ENCODE results near the gene TAS2R40. TPM values are rescaled to one million over a fixed set of nuclear protein-coding genes. Genes with fewer than 3 reads are reported as not detected.

The TAS2R40 gene
- not detected for polyA plus RNA-seq (2013, experiment 1 of 2)
- not detected for polyA plus RNA-seq (2013, experiment 2 of 2)

GRCh38 chr7:143221737-143222136 is at the start of gene TAS2R40:
Gene TAS2R40 (plus strand): TSS chr7:143222037. CDS start chr7:143222079, 42 bp downstream.
- H2BK12ac ChIP-seq (ENCODE audit: low read length): no peak within 1 kb of the TSS
- no peaks in the 10 kb centered on the region for H3K79me1 ChIP-seq (ENCODE audit: low read depth, low read length)
- no peak within 1 kb of the TSS for H2AFZ ChIP-seq (ENCODE audit: low read length)
- H3K9me3 ChIP-seq (replicated peaks in 1 of 2; ENCODE audit: control insufficient read depth in 2 of 2, insufficient read depth in 1 of 2, low read depth in 1 of 2, low read length in 2 of 2): no peaks in the 10 kb centered on the region
- H4K91ac ChIP-seq (ENCODE audit: low read depth, low read length, poor library complexity): no peak within 1 kb of the TSS
- no peaks in the 10 kb centered on the region for H3K4me1 ChIP-seq (ENCODE audit: control insufficient read depth in 2 of 2, insufficient read depth in 1 of 2, low read depth in 1 of 2, low read length in 2 of 2)
- WGBS, 2 donors (ENCODE audit: extremely low coverage in 2 of 2, insufficient read length in 2 of 2, insufficient replicate concordance in 1 of 2): no CpG with 5 or more reads among the region's 3 CpGs
- no peak within 1 kb of the TSS for H3K9ac ChIP-seq (ENCODE audit: low read depth, low read length, poor library complexity)
- H2BK5ac ChIP-seq (ENCODE audit: low read length): no peak within 1 kb of the TSS
- no peak within 1 kb of the TSS for H4K8ac ChIP-seq (ENCODE audit: low read depth, low read length)
- peaks cover 0 to 10% (median 0%) of the 10 kb centered on the region in 3 experiments for H3K27me3 ChIP-seq (ENCODE audit: control insufficient read depth in 3 of 3, insufficient read depth in 3 of 3, low read depth in 1 of 3, low read length in 3 of 3)
- no peaks in the 10 kb centered on the region for H3K36me3 ChIP-seq (replicated peaks in 1 of 2; ENCODE audit: control insufficient read depth in 2 of 2, insufficient read depth in 2 of 2, low read length in 2 of 2)
- H3K18ac ChIP-seq (ENCODE audit: low read length): no peak within 1 kb of the TSS
- H2AK5ac ChIP-seq (ENCODE audit: low read depth, low read length): no peak within 1 kb of the TSS
- no peak within 1 kb of the TSS for H3K4me3 ChIP-seq (ENCODE audit: low read length in 2 of 2)
- no peak within 1 kb of the TSS for H2BK15ac ChIP-seq (ENCODE audit: low read length)
- H3K23ac ChIP-seq (ENCODE audit: low read depth, low read length, poor library complexity): no peak within 1 kb of the TSS
- H3K4me2 ChIP-seq (ENCODE audit: insufficient read depth, low read length, poor library complexity, severe bottlenecking): no peak within 1 kb of the TSS
- no peak for DNase-seq (ENCODE audit: low spot score)
- H3K14ac ChIP-seq (ENCODE audit: low read length): no peak within 1 kb of the TSS
- no peak within 1 kb of the TSS for H3K27ac ChIP-seq (replicated peaks; ENCODE audit: low read length)
- no peak within 1 kb of the TSS for H3K4ac ChIP-seq (ENCODE audit: low read length)
- H2BK120ac ChIP-seq (ENCODE audit: low read depth, low read length): no peak within 1 kb of the TSS

- Histone ChIP-seq H2BK12ac (ENCODE audit: low read length) (no peak overlapping the region), H3K4me1 (ENCODE audit: control insufficient read depth in 2 of 2, insufficient read depth in 1 of 2, low read depth in 1 of 2, low read length in 2 of 2) (no peaks in the 10 kb centered on the region), H3K9me3 (replicated peaks in 1 of 2; ENCODE audit: control insufficient read depth in 2 of 2, insufficient read depth in 1 of 2, low read depth in 1 of 2, low read length in 2 of 2) (no peaks in the 10 kb centered on the region), H3K23ac (ENCODE audit: low read depth, low read length, poor library complexity) (no peak overlapping the region), H3K27ac (replicated peaks; ENCODE audit: low read length) (no peak overlapping the region), H2BK120ac (ENCODE audit: low read depth, low read length) (no peak overlapping the region), H2AFZ (ENCODE audit: low read length) (no peak overlapping the region), H2AK5ac (ENCODE audit: low read depth, low read length) (no peak overlapping the region), H3K27me3 (ENCODE audit: control insufficient read depth in 3 of 3, insufficient read depth in 3 of 3, low read depth in 1 of 3, low read length in 3 of 3) (no peaks in the 10 kb centered on the region), H3K4me3 (ENCODE audit: low read length in 2 of 2) (no peak overlapping the region), H3K36me3 (replicated peaks in 1 of 2; ENCODE audit: control insufficient read depth in 2 of 2, insufficient read depth in 2 of 2, low read length in 2 of 2) (no peaks in the 10 kb centered on the region), H3K9ac (ENCODE audit: low read depth, low read length, poor library complexity) (no peak overlapping the region), H3K4ac (ENCODE audit: low read length) (no peak overlapping the region), H4K91ac (ENCODE audit: low read depth, low read length, poor library complexity) (no peak overlapping the region), H2BK15ac (ENCODE audit: low read length) (no peak overlapping the region), H3K79me1 (ENCODE audit: low read depth, low read length) (no peaks in the 10 kb centered on the region), H3K18ac (ENCODE audit: low read length) (no peak overlapping the region), H4K8ac (ENCODE audit: low read depth, low read length) (no peak overlapping the region), H2BK5ac (ENCODE audit: low read length) (no peak overlapping the region), H3K14ac (ENCODE audit: low read length) (no peak overlapping the region), H3K4me2 (ENCODE audit: insufficient read depth, low read length, poor library complexity, severe bottlenecking) (no peak overlapping the region)
- DNase-seq (ENCODE audit: low spot score): no peak
- no CpG with 5 or more reads among the region's 4 CpGs for WGBS, 2 donors (ENCODE audit: extremely low coverage in 2 of 2, insufficient read length in 2 of 2, insufficient replicate concordance in 1 of 2)
These were observed 49.5 kb upstream of the TAS2R40 start for GRCh38 chr7:143172354-143172753.

DNA sequence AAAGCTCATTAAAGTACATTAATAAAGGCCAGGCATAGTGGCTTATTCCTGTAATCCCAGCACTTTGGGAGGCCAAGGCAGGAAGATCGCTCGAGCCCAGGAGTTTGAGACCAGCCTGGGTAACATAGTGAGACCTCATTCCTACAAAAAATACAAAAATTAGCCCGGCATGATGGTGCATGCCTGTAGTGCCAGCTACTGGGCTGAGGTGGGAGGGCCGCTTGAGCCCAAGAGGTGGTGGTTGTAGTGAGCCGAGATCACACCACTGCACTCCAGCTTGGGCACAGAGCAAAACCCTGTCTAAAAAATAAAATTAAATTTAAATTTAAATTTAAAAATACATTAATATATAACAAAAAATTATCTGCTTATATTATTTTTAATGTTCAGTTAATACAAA is 45.7 kb upstream of the TAS2R40 start:
- Histone ChIP-seq H2AK5ac (ENCODE audit: low read depth, low read length) (no peak overlapping the region), H2AFZ (ENCODE audit: low read length) (no peak overlapping the region), H3K9ac (ENCODE audit: low read depth, low read length, poor library complexity) (no peak overlapping the region), H3K18ac (ENCODE audit: low read length) (no peak overlapping the region), H2BK15ac (ENCODE audit: low read length) (no peak overlapping the region), H3K79me1 (ENCODE audit: low read depth, low read length) (no peaks in the 10 kb centered on the region), H3K27me3 (ENCODE audit: control insufficient read depth in 3 of 3, insufficient read depth in 3 of 3, low read depth in 1 of 3, low read length in 3 of 3) (no peaks in the 10 kb centered on the region), H3K4me1 (ENCODE audit: control insufficient read depth in 2 of 2, insufficient read depth in 1 of 2, low read depth in 1 of 2, low read length in 2 of 2) (no peaks in the 10 kb centered on the region), H3K27ac (replicated peaks; ENCODE audit: low read length) (no peak overlapping the region), H3K9me3 (replicated peaks in 1 of 2; ENCODE audit: control insufficient read depth in 2 of 2, insufficient read depth in 1 of 2, low read depth in 1 of 2, low read length in 2 of 2) (no peaks in the 10 kb centered on the region), H2BK120ac (ENCODE audit: low read depth, low read length) (no peak overlapping the region), H4K8ac (ENCODE audit: low read depth, low read length) (no peak overlapping the region), H2BK5ac (ENCODE audit: low read length) (no peak overlapping the region), H4K91ac (ENCODE audit: low read depth, low read length, poor library complexity) (no peak overlapping the region), H2BK12ac (ENCODE audit: low read length) (no peak overlapping the region), H3K23ac (ENCODE audit: low read depth, low read length, poor library complexity) (no peak overlapping the region), H3K14ac (ENCODE audit: low read length) (no peak overlapping the region), H3K4ac (ENCODE audit: low read length) (no peak overlapping the region), H3K4me3 (ENCODE audit: low read length in 2 of 2) (no peak overlapping the region), H3K36me3 (replicated peaks in 1 of 2; ENCODE audit: control insufficient read depth in 2 of 2, insufficient read depth in 2 of 2, low read length in 2 of 2) (no peaks in the 10 kb centered on the region), H3K4me2 (ENCODE audit: insufficient read depth, low read length, poor library complexity, severe bottlenecking) (no peak overlapping the region)
- WGBS, 2 donors (ENCODE audit: extremely low coverage in 2 of 2, insufficient read length in 2 of 2, insufficient replicate concordance in 1 of 2): no CpG with 5 or more reads among the region's 5 CpGs
- no peak for DNase-seq (ENCODE audit: low spot score)

DNA sequence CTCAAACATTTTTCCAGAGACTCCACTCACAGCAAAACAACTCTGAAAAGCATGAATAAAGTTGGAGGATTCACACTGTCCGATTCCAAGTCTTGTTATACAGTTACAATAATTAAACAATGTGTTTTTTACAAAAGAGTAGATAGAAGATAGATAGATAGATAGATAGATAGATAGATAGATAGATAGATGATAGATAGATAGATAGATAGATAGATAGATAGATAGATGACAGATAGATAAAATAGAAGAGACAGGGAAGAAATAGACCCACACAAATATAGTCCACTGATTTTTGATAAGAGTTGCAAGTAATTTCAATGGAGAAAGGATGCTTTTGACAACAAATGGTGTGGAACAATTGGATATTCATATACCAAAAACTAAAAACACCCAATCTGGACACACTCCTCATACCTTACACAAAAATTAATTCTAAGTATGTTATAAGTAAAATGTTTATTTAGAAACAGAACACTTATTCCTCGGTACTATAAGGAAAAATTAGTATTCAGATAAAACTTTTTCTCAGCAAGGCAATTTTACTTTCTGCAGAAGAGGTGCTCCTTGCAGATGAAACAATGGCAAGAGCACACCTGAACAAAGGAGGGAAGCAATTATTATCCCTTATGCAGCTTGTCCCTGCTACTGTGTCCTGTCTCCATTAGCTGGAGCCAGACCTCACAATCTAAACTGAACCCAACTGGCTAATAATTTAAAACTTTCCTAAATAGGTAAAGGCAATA is 44.3 kb upstream of the TAS2R40 start:
- Histone ChIP-seq H3K27ac (replicated peaks; ENCODE audit: low read length) (no peak overlapping the region), H2AFZ (ENCODE audit: low read length) (no peak overlapping the region), H3K79me1 (ENCODE audit: low read depth, low read length) (no peaks in the 10 kb centered on the region), H3K9ac (ENCODE audit: low read depth, low read length, poor library complexity) (no peak overlapping the region), H2BK15ac (ENCODE audit: low read length) (no peak overlapping the region), H3K23ac (ENCODE audit: low read depth, low read length, poor library complexity) (no peak overlapping the region), H3K4me2 (ENCODE audit: insufficient read depth, low read length, poor library complexity, severe bottlenecking) (no peak overlapping the region), H3K18ac (ENCODE audit: low read length) (no peak overlapping the region), H3K36me3 (replicated peaks in 1 of 2; ENCODE audit: control insufficient read depth in 2 of 2, insufficient read depth in 2 of 2, low read length in 2 of 2) (no peaks in the 10 kb centered on the region), H2AK5ac (ENCODE audit: low read depth, low read length) (no peak overlapping the region), H3K14ac (ENCODE audit: low read length) (no peak overlapping the region), H4K91ac (ENCODE audit: low read depth, low read length, poor library complexity) (no peak overlapping the region), H3K4me3 (ENCODE audit: low read length in 2 of 2) (no peak overlapping the region), H3K4me1 (ENCODE audit: control insufficient read depth in 2 of 2, insufficient read depth in 1 of 2, low read depth in 1 of 2, low read length in 2 of 2) (no peaks in the 10 kb centered on the region), H3K9me3 (replicated peaks in 1 of 2; ENCODE audit: control insufficient read depth in 2 of 2, insufficient read depth in 1 of 2, low read depth in 1 of 2, low read length in 2 of 2) (no peaks in the 10 kb centered on the region), H4K8ac (ENCODE audit: low read depth, low read length) (no peak overlapping the region), H3K27me3 (ENCODE audit: control insufficient read depth in 3 of 3, insufficient read depth in 3 of 3, low read depth in 1 of 3, low read length in 3 of 3) (no peaks in the 10 kb centered on the region), H2BK120ac (ENCODE audit: low read depth, low read length) (no peak overlapping the region), H3K4ac (ENCODE audit: low read length) (no peak overlapping the region), H2BK12ac (ENCODE audit: low read length) (no peak overlapping the region), H2BK5ac (ENCODE audit: low read length) (no peak overlapping the region)
- no CpG with 5 or more reads among the region's 2 CpGs for WGBS, 2 donors (ENCODE audit: extremely low coverage in 2 of 2, insufficient read length in 2 of 2, insufficient replicate concordance in 1 of 2)
- no peak for DNase-seq (ENCODE audit: low spot score)
